Measurements from ENCODE around the gene DKK2. TPM values are rescaled to one million over a fixed set of nuclear protein-coding genes. Genes with fewer than 3 reads are reported as not detected.

Gene DKK2
- total RNA-seq, 1 experiment from 2014 or later: 0.11 TPM

DNA sequence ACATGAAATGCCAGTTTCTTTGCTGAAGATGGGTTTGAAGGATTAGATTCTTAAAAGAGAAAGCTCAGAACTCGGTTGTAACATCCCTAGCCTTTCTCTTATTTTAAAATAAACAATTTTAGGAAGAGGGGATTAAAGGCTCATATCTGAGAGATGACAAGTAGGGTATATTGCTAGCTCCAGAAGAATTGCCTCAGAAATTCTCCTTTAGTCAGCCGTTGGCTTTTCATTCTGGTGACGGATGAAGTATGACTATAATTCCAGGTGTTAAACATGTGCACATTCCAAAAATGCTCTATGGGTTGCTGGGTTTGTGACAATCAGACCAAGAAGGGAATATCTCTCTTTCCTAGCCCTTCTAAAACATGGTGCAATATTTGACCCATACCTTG lies 17.8 kb downstream of the DKK2 start:
- Histone ChIP-seq H4K5ac (ENCODE audit: insufficient read length, low read depth, low read length) (no peak overlapping the region), H2BK20ac (ENCODE audit: low read depth, low read length, poor library complexity, severe bottlenecking) (no peak overlapping the region), H3K79me1 (ENCODE audit: insufficient read depth, low read depth, low read length, poor library complexity, severe bottlenecking) (no peaks in the 10 kb centered on the region), H3K4me1 (ENCODE audit: insufficient read depth, low read length) (no peaks in the 10 kb centered on the region), H2BK5ac (ENCODE audit: insufficient read length, low read length) (no peak overlapping the region), H3K79me2 (ENCODE audit: insufficient read depth, low read length) (no peaks in the 10 kb centered on the region), H4K91ac (ENCODE audit: insufficient read length, low read depth, low read length) (no peak overlapping the region), H2AFZ (ENCODE audit: low read length) (no peak overlapping the region), H2BK12ac (ENCODE audit: insufficient read length, low read depth, low read length) (no peak overlapping the region), H2AK5ac (ENCODE audit: insufficient read length, low read length) (no peak overlapping the region), H3K56ac (ENCODE audit: insufficient read length, low read depth, low read length) (no peak overlapping the region), H3K9ac (ENCODE audit: extremely low read depth, insufficient read length, low read length) (no peak overlapping the region), H3K4ac (ENCODE audit: low read depth, low read length) (no peak overlapping the region), H3T11ph (ENCODE audit: low read length) (no peak overlapping the region), H3K14ac (ENCODE audit: insufficient read depth, low read length) (no peak overlapping the region), H3K23me2 (ENCODE audit: insufficient read length, low read depth, low read length, poor library complexity, severe bottlenecking) (no peaks in the 10 kb centered on the region), H3K4me2 (ENCODE audit: insufficient read depth, insufficient read length, low read length) (no peak overlapping the region), H4K20me1 (ENCODE audit: control insufficient read depth, insufficient read depth, insufficient read length) (no peaks in the 10 kb centered on the region), H3K27ac (ENCODE audit: insufficient read length, low read depth, low read length) (no peak overlapping the region), H2BK15ac (ENCODE audit: low read depth, low read length) (no peak overlapping the region), H2BK120ac (ENCODE audit: low read depth, low read length, poor library complexity, severe bottlenecking) (no peak overlapping the region), H3K18ac (ENCODE audit: insufficient read length, low read depth, low read length) (no peak overlapping the region), H3K9me3 (ENCODE audit: control insufficient read depth, low read depth, low read length) (no peaks in the 10 kb centered on the region), H3K23ac (ENCODE audit: insufficient read length, low read depth, low read length) (no peak overlapping the region), H4K8ac (replicated peaks; ENCODE audit: insufficient read length, low read depth, low read length) (no peak overlapping the region), H3K27me3 (ENCODE audit: insufficient read depth, low read length) (no peaks in the 10 kb centered on the region)
- no peak for DNase-seq
- TF ChIP-seq, protein P1, sequence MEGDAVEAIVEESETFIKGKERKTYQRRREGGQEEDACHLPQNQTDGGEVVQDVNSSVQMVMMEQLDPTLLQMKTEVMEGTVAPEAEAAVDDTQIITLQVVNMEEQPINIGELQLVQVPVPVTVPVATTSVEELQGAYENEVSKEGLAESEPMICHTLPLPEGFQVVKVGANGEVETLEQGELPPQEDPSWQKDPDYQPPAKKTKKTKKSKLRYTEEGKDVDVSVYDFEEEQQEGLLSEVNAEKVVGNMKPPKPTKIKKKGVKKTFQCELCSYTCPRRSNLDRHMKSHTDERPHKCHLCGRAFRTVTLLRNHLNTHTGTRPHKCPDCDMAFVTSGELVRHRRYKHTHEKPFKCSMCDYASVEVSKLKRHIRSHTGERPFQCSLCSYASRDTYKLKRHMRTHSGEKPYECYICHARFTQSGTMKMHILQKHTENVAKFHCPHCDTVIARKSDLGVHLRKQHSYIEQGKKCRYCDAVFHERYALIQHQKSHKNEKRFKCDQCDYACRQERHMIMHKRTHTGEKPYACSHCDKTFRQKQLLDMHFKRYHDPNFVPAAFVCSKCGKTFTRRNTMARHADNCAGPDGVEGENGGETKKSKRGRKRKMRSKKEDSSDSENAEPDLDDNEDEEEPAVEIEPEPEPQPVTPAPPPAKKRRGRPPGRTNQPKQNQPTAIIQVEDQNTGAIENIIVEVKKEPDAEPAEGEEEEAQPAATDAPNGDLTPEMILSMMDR (conservative IDR thresholded peaks at IDR 0.05): no peak
- peaks cover 0 to 3% of the 10 kb centered on the region in 2 experiments; a peak in 2 of 4 replicates for H3K4me1 Mint-ChIP-seq
- H3K27ac Mint-ChIP-seq: no peak overlapping the region
- H3K36me3 Mint-ChIP-seq (ENCODE audit: insufficient read depth in 1 of 3, low read depth in 3 of 3): no peaks in the 10 kb centered on the region
- H3K27me3 Mint-ChIP-seq (ENCODE audit: low read depth): no peaks in the 10 kb centered on the region
- WGBS (ENCODE audit: extremely low coverage, insufficient read length, low lambda C conversion rate): no CpG with 5 or more reads among the region's 3 CpGs
- no peaks in the 10 kb centered on the region; a peak in 1 of 5 replicates for H3K9me3 Mint-ChIP-seq
- H3K4me3 Mint-ChIP-seq: no peak overlapping the region
